Measurements from ENCODE around the gene TULP4.
"Not testable (repeated sequence)": the region's sequence is repeated elsewhere in the genome, so short reads cannot be mapped to it uniquely, and the experiment has no call there.

Gene TULP4

DNA sequence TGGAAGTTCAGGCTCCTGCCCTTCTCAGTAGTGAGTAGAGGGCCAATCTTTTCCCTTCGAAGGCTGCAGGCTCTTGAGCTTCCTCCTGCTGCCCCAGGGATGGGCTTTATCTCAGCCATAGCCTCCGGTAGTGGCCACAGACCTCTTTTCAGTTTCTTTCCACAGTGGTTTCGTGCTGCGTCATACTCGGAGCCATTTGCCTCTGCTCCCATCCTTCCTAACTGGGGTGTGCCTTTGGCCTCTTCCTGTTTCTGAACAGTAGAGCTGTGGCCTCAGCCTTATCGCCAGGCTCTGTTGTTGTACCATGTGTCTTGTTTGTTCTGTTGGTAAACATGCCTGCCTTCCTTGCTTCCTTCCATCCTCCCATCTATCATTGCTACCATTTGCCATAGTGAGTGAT, 54.1 kb downstream of the TULP4 start:
- no peak for DNase-seq

DNA sequence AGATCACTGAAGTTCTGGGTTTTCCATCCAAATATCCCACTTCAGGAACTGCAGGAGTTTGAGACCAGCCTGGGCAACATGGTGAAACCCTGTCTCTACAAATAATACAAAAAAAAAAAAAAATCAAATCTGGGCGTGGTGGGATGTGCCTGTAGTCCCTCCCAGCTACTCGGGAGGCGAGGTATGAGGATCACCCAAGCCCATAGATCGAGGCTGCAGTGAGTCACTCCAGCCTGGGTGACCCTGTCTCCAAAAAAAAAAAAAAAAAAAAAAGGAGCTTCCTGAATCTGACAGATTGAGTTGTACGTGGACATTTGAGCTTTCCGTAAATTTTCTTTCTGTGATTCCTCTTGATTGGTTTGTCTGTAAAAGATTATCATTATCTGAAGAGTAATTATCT, 55.6 kb downstream of the TULP4 start:
- no peak for DNase-seq

- DNase-seq = no peak
These were observed 57.0 kb downstream of the TULP4 start for GRCh38 chr6:158369241-158369640.

- DNase-seq = no peak
These were observed 58.5 kb downstream of the TULP4 start for GRCh38 chr6:158370805-158371204.

- no peak for DNase-seq
These were observed 59.0 kb downstream of the TULP4 start for GRCh38 chr6:158371261-158371660.

DNA sequence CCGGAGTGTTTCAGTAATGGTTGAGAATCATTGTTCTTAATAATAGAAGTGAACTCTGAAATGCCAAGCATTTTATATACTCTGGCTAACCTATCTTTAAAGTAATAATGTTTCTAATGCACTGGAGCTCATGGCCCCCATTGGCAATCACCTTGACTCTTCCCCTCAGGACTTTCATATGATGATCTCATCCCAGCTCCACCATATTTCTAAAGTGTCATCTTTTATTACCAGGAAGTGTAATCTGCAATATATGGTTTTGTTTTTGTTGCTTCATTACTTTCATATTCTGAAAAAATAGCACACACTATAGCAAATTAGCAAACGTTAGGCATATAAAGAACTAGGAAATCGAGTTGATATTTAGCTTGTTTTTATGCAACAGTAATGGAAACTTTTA, 60.3 kb downstream of the TULP4 start:
- no peak for DNase-seq

GRCh38 chr6:158373214-158373613, 60.9 kb downstream of the TULP4 start:
- DNase-seq = no peak

- no peak for DNase-seq
These were observed 61.8 kb downstream of the TULP4 start for GRCh38 chr6:158374020-158374419.

DNA sequence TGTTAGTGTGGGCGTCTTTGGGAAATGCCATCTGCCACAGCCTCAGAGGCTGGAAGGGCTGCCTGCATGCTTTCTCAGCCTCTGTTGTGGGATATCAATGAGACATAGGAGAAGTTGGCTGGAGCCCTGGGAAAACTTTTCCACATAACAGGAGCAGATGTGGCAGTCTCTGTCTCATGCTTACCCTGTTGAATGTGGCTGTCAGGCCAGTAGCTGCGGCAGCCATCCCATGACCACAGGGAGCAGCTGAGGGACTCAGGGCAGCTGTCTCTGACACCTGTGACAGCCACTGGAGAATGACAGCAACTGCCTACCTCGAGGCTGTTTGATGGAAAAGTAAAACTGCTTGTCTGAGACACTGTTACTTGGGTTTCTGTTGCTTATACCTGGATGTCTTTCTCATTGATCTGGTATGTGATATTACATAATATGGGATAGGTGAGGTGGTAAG, 64.4 kb downstream of the TULP4 start:
- no peak for DNase-seq

- no peak for DNase-seq
These were observed 65.6 kb downstream of the TULP4 start for GRCh38 chr6:158377860-158378259.

- no peak for DNase-seq
These were observed 67.1 kb downstream of the TULP4 start for GRCh38 chr6:158379336-158379735.

DNA sequence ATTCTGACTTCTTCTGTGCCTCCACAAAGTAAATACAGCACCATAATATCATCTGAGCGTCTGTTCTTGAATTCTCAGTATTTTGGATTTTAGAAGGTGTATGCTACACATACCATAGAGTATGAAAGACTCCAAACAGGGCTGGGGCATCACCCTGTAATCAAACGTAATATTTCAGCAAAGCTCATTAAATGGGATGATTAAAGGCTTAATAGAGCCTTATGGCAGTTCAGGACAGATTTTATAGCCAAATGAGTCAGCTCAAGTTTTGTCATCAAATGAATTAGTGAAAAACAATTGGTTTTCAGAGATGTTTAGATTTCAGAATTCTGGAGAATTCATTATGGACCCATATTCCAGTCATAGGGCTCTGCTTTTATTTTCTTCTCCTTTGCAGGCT, 68.9 kb downstream of the TULP4 start:
- DNase-seq = no peak

DNA sequence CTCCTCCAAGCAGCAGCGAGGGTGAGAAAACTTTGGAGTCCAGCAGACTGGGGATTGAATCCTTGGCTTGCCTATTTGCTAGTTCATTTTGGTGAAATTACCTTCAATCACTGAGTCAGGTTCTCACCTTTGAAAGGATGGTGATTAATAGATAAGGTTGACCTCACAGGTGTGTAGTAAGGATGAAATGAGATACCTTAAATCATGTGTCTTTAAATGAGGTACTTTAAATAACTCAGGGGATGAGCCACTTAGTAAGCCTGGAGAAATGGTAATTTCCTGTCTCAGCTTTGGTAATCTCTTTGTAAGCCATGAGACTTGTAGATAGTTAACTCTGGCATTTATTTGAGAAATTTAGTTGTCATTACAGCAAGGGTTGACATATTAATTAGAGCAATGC, 70.2 kb downstream of the TULP4 start:
- no peak for DNase-seq

DNA sequence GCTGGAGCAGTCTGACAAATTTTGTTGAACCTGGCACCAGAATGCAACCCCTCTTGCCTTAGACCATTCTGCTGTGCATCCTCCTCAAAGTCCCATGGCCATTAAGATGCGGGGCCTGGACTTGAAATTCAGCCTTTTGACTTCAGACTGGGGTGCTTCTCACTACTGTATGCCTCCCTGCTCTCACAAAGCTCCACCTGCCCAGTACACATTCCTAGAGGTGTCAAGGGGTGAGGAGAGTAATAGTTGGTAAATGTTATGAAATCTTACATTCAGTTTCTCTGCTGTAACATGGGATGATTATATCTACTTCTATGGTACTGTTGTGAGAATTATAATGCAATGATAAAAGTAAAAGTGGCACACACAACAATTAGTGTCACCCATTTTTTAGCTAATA, 70.8 kb downstream of the TULP4 start:
- DNase-seq = no peak

DNA sequence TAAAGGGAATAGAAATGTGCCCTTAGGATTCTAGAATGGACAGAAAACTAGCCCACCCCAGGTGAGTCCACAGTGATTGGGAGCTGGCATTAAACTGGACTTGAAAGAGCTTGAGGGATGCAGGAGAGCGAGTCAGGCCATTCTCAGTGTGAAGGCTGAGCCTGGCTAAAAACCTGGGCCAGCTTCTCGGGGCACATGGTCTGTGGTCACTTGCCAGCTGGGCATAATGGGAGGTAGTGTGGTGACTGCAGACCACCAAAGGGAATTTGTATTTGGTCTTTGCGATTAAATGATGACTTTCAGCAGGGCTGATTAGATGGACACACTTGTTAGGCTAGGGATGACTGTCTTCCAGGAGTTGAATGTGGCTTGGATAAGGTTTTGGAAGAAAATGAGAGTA, 71.3 kb downstream of the TULP4 start:
- no peak for DNase-seq

DNA sequence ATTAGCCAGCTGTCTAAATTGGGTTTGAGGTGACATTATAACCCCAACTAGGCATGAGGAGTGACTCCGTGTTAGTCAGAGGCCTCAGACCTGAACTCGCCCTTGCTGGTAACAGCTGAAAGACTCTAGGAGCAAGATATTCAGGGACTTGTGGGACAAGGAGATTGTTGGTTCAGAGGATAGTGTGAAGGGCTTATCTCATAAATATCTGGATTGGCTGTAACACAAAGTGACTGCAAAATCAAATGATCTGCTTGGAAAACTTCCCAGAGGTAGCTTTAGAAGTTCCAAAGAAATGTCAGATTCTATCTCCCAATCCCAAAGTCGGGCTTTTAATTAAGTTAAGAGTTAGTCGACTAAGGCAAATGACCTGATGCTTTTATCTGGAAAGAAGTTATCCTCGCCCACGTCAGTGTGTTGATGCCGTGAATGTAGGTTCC, 72.4 kb downstream of the TULP4 start:
- DNase-seq = no peak

DNA sequence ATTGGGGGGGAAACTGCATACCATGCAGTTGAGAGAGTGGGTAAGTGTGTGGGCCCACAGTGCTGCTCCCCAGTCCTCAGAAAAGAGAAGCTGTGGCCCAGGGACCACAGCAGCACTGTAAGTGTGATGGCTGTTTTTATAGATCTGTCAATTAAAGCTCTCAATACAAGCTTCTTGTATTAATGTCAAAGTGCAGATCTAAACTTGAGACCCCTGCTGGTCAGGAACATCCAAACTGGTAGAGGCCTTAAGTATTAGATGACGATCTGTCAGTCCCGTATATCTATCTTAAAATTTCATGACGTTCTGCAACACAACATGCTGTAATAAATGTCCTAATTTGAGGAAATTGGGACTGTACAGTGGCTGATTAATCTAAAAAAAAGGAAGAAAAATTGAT, 74.8 kb downstream of the TULP4 start:
- no peak for DNase-seq

- DNase-seq = no peak
These were observed 75.3 kb downstream of the TULP4 start for GRCh38 chr6:158387578-158387977.

DNA sequence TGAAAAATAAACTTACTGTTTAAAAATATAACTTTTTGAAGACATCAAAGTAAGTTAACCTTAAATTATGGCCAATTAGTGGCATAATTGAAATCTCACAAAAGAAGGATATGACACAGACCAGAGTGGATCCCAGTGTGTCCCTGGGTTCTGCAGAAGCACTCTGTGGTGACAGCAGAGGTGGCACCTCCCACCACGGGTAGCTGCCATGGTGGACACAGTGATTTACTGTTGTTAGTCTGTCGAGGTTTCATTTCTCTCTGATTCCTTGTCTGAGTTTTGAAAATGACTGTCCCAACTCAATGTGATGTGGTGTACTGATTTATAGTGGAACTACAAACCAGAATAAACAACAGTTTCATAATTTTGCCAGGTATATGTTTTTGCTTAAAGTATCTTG, 76.5 kb downstream of the TULP4 start:
- no peak for DNase-seq

DNA sequence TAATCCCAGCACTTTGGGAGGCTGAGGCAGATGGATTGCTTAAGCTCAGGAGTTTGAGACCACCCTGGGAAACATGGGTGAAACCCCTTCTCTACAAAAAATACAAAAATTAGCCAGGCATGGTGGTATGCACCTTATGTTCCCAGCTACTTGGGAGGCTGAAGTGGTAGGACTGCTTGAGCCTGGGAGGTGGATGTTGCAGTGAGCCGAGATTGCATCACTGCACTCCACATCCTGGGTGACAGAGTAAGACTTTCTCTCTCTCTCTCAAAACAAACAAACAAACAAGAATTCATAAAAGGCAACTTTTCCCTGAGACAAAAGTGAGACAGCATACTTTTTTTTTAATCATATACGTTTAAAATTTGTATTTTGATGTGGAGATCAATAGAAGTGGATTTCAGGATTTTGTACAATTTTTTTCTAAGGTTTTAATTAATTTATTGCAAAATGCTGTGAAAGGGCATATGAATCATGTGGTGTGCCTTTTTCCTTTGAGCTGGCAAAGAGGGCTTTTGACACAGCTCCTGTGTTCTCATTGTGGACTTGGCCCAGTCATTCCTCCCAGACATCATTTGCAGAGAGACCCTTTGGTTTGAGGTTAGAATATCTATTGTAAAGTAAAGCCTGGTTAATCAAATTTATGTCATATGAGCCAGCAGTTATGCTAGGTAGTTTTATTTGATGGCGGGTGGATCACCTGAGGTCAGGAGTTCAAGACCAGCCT, 77.1 kb downstream of the TULP4 start:
- DNase-seq = no peak

- DNase-seq = no peak
These were observed 79.0 kb downstream of the TULP4 start for GRCh38 chr6:158391276-158391675.

GRCh38 chr6:158391977-158392376, 79.7 kb downstream of the TULP4 start:
- not testable (repeated sequence) for DNase-seq

DNA sequence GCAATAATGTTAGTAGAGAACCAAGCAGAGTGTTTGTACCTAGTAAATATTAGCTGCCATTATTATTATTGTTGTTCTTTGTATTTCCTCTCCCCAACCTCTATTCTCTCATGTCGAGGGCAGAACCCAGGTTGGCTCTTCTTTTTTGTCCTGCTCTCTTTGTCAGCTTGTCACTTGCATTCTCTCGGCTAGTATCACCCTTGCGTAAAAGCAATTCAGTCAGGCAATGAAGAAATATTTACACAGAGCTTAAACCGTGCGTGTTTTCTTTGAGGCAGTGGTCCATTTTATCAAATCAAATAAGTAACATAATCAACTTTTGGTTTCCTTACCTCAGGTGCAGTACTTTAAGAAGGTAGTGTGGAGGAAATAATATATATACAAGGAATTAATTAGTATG, 83.9 kb downstream of the TULP4 start:
- DNase-seq = no peak

GRCh38 chr6:158397578-158397977, 85.3 kb downstream of the TULP4 start:
- no peak for DNase-seq

DNA sequence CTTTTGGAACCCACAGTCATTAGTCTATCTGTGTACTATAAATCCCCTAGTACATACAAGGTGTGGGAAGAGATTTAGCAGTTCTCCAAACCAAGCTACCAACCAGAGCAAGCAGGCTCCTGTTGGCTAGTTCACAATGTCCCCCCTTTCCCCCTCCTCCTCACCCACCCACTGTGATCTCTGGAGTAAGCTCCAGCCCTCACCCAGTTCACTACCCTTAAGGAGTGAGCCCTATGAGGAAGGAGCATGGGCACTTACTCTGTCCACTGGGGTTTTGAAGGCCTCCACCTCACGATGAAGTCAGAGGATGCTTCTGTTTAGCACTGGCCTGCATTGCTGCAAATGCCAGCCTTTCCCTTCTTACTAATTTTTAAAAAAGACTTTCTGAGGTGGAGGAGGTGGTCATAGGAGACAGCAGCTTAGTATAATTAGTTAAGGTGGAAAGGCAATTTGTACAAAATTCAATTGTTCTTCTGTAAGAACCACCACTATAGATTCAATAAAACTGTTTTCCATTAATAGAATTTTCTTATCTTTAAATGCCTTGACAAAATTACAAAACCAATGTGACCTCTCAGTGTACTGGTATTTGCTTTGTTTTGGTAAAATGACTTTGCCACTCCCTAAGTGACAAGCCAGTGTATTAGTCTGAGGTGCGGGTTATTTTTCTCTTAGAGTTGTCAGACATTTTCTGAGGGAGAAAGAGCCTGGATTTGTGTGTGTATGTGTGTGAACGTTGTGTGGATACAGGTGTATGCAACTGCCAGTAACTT, 86.2 kb downstream of the TULP4 start:
- no peak for DNase-seq
